ENCODE data around the gene SYCP2.
"Not testable (repeated sequence)": the region's sequence is repeated elsewhere in the genome, so short reads cannot be mapped to it uniquely, and the experiment has no call there.

The SYCP2 gene

DNA sequence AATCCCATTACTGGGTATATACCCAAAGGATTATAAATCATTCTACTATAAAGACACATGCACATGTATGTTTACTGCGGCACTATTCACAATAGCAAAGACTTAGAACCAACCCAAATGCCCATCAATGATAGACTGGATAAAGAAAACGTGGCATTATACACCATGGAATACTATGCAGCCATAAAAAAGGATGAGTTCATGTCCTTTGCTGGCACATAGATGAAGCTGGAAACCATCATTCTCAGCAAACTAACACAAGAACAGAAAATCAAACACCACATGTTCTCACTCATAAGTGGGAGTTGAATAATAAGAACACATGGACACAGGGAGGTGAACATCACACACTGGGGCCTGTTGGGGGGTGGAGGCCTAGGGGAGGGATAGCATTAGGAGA is 43.4 kb downstream of the SYCP2 start:
- H3K4me3 Mint-ChIP-seq, H3K27ac Mint-ChIP-seq, H3K36me3 Mint-ChIP-seq, ATAC-seq, H3K9me3 Mint-ChIP-seq: not testable (repeated sequence)
- Mint-ChIP-seq H3K4me1 (peaks cover 23% of the 10 kb centered on the region), H3K27me3 (peaks cover 13% of the 10 kb centered on the region)

DNA sequence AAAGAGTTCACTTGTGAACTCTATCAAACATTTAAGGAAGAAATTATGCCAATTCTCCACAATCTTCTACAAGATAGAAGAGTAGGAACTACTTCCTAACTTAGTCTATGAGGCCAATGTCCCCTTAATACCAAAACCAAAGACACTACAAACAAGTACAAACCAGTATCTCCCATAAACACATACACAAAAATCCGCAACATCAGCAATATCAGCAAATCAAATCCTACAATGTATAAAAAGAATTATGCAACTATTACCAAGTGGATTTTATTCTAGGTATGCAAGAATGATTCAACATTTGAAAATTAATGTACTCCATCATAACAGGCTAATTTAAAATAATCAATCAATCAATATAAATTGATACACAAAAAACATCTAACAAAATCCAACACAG is 45.4 kb downstream of the SYCP2 start:
- Mint-ChIP-seq H3K9me3 (no peaks in the 10 kb centered on the region), H3K4me1 (peaks cover 23% of the 10 kb centered on the region), H3K27ac (no peak overlapping the region), H3K36me3 (peaks cover 5% of the 10 kb centered on the region), H3K4me3 (no peak overlapping the region), H3K27me3 (no peaks in the 10 kb centered on the region)
- ATAC-seq = no peak

DNA sequence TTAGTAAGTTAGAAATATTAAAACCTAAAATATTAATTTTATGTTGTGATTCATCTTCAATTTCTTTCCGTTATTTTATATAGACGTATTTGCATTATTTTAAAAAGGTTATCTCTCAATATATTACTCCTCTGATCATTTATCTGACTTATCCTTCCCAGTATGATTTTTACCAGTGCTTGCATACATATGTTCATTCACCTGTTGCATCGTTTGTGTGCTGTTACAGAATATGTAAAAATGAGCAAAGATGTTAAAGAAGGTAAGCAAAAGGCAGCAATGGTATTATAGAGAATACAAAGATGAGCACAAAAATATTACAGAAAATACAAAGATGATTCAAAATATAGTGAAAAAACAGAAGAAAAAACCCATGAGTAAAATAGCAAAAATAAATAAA is 48.9 kb downstream of the SYCP2 start:
- H3K9me3 Mint-ChIP-seq = no peaks in the 10 kb centered on the region

GRCh38 chr20:59880198-59880597 is 53.2 kb downstream of the SYCP2 start:
- no peaks in the 10 kb centered on the region for H3K9me3 Mint-ChIP-seq
- no peak for ATAC-seq
- no peak overlapping the region for H3K27ac Mint-ChIP-seq
- no peaks in the 10 kb centered on the region for H3K4me1 Mint-ChIP-seq
- H3K36me3 Mint-ChIP-seq = no peaks in the 10 kb centered on the region
- H3K4me3 Mint-ChIP-seq = no peak overlapping the region
- H3K27me3 Mint-ChIP-seq = no peaks in the 10 kb centered on the region

More for the DNA sequence above, 48.9 kb downstream of the SYCP2 start:
- Mint-ChIP-seq H3K27ac (no peak overlapping the region), H3K4me1 (no peaks in the 10 kb centered on the region), H3K4me3 (no peak overlapping the region), H3K27me3 (no peaks in the 10 kb centered on the region), H3K36me3 (peaks cover 5% of the 10 kb centered on the region)
- ATAC-seq = no peak

GRCh38 chr20:59873409-59873808 is 60.0 kb downstream of the SYCP2 start:
- Mint-ChIP-seq H3K27me3 (no peaks in the 10 kb centered on the region), H3K4me1 (no peaks in the 10 kb centered on the region), H3K4me3 (no peak overlapping the region), H3K9me3 (no peaks in the 10 kb centered on the region), H3K27ac (no peak overlapping the region), H3K36me3 (no peaks in the 10 kb centered on the region)
- ATAC-seq = no peak

DNA sequence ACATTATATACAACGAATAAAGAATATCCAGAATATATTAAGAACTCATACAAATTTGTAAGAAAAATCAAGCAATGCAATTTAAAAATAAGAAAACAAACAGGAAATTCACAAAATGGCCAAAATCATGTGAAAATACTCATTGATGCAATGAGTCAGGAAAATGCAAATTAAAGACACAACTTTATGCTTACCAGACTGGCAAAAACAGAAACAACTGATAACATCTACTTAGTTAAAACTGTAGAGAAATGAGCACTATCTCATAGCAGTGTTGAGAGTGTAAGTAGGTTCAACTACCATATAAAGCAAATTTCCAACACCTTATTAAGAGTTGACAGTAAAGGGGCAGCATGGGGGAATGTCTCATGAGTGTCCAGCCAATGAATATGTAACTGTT is 62.3 kb downstream of the SYCP2 start:
- Mint-ChIP-seq H3K36me3 (no peaks in the 10 kb centered on the region), H3K4me3 (no peak overlapping the region), H3K9me3 (no peaks in the 10 kb centered on the region), H3K27me3 (no peaks in the 10 kb centered on the region), H3K4me1 (no peaks in the 10 kb centered on the region), H3K27ac (no peak overlapping the region)
- no peak for ATAC-seq

DNA sequence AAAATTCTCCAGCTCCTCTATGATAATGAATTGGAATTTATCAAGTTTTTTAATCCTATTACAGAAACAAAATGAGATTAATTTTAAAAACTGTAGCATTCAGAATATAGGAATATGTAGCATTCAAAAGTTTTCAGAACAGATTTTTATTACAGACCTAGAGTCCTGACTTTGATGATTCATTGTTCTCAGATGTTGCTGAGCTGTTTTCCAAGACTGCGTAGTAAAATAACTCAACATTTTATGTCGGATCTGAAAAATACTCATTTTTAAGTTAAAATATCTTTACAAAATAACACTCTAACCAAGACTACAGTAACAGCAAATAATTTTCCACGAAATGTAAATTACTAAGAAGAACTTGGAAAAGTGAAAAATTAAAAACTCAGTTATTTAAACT is 67.1 kb downstream of the SYCP2 start:
- Mint-ChIP-seq H3K27me3 (no peaks in the 10 kb centered on the region), H3K9me3 (no peaks in the 10 kb centered on the region), H3K27ac (no peak overlapping the region), H3K4me1 (no peaks in the 10 kb centered on the region), H3K36me3 (peaks cover 10% of the 10 kb centered on the region), H3K4me3 (no peak overlapping the region)
- ATAC-seq = no peak

DNA sequence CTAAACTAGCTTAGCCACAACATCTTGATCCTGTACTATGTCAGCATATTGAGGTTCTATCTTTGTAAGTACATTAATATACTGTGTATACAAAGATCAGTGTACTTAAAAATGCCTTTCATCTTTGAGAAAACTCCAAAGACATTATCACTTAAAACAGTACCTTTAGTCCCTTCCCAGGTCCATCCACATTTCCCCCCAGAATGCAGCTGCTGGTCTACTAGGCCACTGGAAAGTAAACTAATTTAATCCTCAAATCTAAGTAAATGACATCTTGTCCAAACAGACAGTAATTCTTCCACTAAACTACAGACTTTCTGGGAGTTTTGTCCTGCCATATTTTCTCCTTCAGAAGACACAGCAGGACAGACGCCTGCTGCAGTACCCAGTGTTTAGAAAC is 68.7 kb downstream of the SYCP2 start:
- no peaks in the 10 kb centered on the region for H3K27me3 Mint-ChIP-seq
- no peaks in the 10 kb centered on the region for H3K4me1 Mint-ChIP-seq
- no peak overlapping the region for H3K27ac Mint-ChIP-seq
- H3K9me3 Mint-ChIP-seq = no peaks in the 10 kb centered on the region
- H3K4me3 Mint-ChIP-seq = no peak overlapping the region
- H3K36me3 Mint-ChIP-seq = peaks cover 10% of the 10 kb centered on the region
- ATAC-seq = no peak

- peaks cover 10% of the 10 kb centered on the region for H3K36me3 Mint-ChIP-seq
- peaks cover 4% of the 10 kb centered on the region for H3K9me3 Mint-ChIP-seq
- H3K27me3 Mint-ChIP-seq = no peaks in the 10 kb centered on the region
- ATAC-seq = no peak
- no peaks in the 10 kb centered on the region for H3K4me1 Mint-ChIP-seq
- no peak overlapping the region for H3K27ac Mint-ChIP-seq
- no peak overlapping the region for H3K4me3 Mint-ChIP-seq
These were observed 70.4 kb downstream of the SYCP2 start for GRCh38 chr20:59863058-59863457.

GRCh38 chr20:59861401-59861800 is 72.0 kb downstream of the SYCP2 start:
- H3K36me3 Mint-ChIP-seq = peaks cover 10% of the 10 kb centered on the region
- ATAC-seq = no peak
- peaks cover 5% of the 10 kb centered on the region for H3K9me3 Mint-ChIP-seq
- H3K4me3 Mint-ChIP-seq = no peak overlapping the region
- H3K27me3 Mint-ChIP-seq = no peaks in the 10 kb centered on the region
- no peaks in the 10 kb centered on the region for H3K4me1 Mint-ChIP-seq
- H3K27ac Mint-ChIP-seq = no peak overlapping the region

GRCh38 chr20:59858425-59858824 is 75.0 kb downstream of the SYCP2 start:
- ATAC-seq = no peak
- H3K27me3 Mint-ChIP-seq = no peaks in the 10 kb centered on the region
- H3K4me1 Mint-ChIP-seq = no peaks in the 10 kb centered on the region
- H3K36me3 Mint-ChIP-seq = peaks cover 6% of the 10 kb centered on the region
- no peak overlapping the region for H3K27ac Mint-ChIP-seq
- peaks cover 5% of the 10 kb centered on the region for H3K9me3 Mint-ChIP-seq
- no peak overlapping the region for H3K4me3 Mint-ChIP-seq

DNA sequence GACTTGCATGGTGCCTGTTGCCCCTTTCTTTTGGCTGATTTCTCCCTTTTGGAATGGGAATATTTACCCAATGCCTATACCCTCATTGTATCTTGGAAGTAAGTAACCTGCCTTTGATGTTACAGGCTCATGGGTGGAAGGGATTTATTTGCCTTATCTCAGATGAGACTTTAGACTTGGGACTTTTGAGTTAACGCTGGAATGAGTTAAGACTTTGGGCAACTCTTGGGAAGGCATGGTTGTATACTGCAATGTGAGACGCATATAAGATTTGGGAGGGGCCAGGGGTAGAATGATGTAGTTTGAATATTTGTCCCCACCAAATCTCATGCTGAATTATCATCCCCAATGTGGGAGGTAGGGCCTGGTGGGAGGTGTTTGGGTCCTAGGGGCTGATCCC is 75.5 kb downstream of the SYCP2 start:
- ATAC-seq = no peak
- peaks cover 5% of the 10 kb centered on the region for H3K9me3 Mint-ChIP-seq
- H3K27ac Mint-ChIP-seq = no peak overlapping the region
- H3K4me1 Mint-ChIP-seq = no peaks in the 10 kb centered on the region
- no peak overlapping the region for H3K4me3 Mint-ChIP-seq
- no peaks in the 10 kb centered on the region for H3K27me3 Mint-ChIP-seq
- H3K36me3 Mint-ChIP-seq = peaks cover 6% of the 10 kb centered on the region

- H3K36me3 Mint-ChIP-seq, H3K9me3 Mint-ChIP-seq, H3K27me3 Mint-ChIP-seq, H3K4me3 Mint-ChIP-seq, H3K27ac Mint-ChIP-seq, ATAC-seq, H3K4me1 Mint-ChIP-seq: not testable (repeated sequence)
These were observed 76.5 kb downstream of the SYCP2 start for GRCh38 chr20:59856941-59857340.

DNA sequence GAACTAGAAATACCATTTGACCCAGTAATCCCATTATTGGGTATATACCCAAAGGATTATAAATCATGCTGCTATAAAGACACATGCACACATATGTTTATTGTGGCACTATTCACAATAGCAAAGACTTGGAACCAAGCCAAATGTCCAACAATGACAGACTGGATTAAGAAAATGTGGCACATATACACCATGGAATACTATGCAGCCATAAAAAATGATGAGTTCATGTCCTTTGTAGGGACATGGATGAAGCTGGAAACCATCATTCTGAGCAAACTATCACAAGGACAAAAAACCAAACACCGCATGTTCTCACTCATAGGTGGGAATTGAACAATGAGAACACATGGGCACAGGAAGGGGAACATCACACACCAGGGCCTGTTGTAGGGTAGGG is 76.9 kb downstream of the SYCP2 start:
- not testable (repeated sequence) for H3K27me3 Mint-ChIP-seq, ATAC-seq, H3K27ac Mint-ChIP-seq, H3K4me1 Mint-ChIP-seq, H3K36me3 Mint-ChIP-seq, H3K9me3 Mint-ChIP-seq, H3K4me3 Mint-ChIP-seq

- no peaks in the 10 kb centered on the region for H3K36me3 Mint-ChIP-seq
- no peaks in the 10 kb centered on the region for H3K4me1 Mint-ChIP-seq
- ATAC-seq = no peak
- no peak overlapping the region for H3K27ac Mint-ChIP-seq
- no peaks in the 10 kb centered on the region for H3K9me3 Mint-ChIP-seq
- no peaks in the 10 kb centered on the region for H3K27me3 Mint-ChIP-seq
- H3K4me3 Mint-ChIP-seq = no peak overlapping the region
These were observed 83.3 kb downstream of the SYCP2 start for GRCh38 chr20:59850018-59850641.

GRCh38 chr20:59848182-59848581 is 85.3 kb downstream of the SYCP2 start:
- no peaks in the 10 kb centered on the region for H3K9me3 Mint-ChIP-seq
- no peaks in the 10 kb centered on the region for H3K27me3 Mint-ChIP-seq
- no peaks in the 10 kb centered on the region for H3K36me3 Mint-ChIP-seq
- no peak overlapping the region for H3K27ac Mint-ChIP-seq
- no peak for ATAC-seq
- H3K4me1 Mint-ChIP-seq = no peaks in the 10 kb centered on the region
- no peak overlapping the region for H3K4me3 Mint-ChIP-seq

DNA sequence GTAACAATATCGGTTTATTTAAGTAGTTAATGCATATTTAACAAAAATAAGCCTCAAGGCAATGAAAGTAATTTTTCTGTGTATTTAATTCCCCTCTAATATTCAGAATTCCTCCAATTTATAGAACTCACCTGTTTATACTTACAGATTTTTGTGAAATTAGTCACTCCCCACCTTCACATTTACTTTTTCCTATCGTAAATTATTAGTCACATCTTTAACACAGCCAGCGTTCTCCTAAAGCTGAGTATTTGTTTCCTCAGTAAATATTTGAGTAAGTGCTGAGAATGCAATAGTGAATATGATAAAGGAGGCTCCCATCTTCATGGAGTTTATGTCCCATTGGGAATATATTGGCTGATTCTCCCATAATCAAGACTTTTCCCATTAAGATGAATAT is 88.0 kb downstream of the SYCP2 start:
- no peaks in the 10 kb centered on the region for H3K4me1 Mint-ChIP-seq
- H3K27me3 Mint-ChIP-seq = no peaks in the 10 kb centered on the region
- no peaks in the 10 kb centered on the region for H3K36me3 Mint-ChIP-seq
- no peak for ATAC-seq
- no peaks in the 10 kb centered on the region for H3K9me3 Mint-ChIP-seq
- H3K27ac Mint-ChIP-seq = no peak overlapping the region
- H3K4me3 Mint-ChIP-seq = no peak overlapping the region
